ENCODE data around the gene SEC14L5. TPM values are rescaled to one million over a fixed set of nuclear protein-coding genes. Genes with fewer than 3 reads are reported as not detected.
"Not testable (repeated sequence)": the region's sequence is repeated elsewhere in the genome, so short reads cannot be mapped to it uniquely, and the experiment has no call there.

The SEC14L5 gene
- total and polyA plus RNA-seq, 9 donors: 0.11 to 1.5 (median 0.38) TPM

DNA sequence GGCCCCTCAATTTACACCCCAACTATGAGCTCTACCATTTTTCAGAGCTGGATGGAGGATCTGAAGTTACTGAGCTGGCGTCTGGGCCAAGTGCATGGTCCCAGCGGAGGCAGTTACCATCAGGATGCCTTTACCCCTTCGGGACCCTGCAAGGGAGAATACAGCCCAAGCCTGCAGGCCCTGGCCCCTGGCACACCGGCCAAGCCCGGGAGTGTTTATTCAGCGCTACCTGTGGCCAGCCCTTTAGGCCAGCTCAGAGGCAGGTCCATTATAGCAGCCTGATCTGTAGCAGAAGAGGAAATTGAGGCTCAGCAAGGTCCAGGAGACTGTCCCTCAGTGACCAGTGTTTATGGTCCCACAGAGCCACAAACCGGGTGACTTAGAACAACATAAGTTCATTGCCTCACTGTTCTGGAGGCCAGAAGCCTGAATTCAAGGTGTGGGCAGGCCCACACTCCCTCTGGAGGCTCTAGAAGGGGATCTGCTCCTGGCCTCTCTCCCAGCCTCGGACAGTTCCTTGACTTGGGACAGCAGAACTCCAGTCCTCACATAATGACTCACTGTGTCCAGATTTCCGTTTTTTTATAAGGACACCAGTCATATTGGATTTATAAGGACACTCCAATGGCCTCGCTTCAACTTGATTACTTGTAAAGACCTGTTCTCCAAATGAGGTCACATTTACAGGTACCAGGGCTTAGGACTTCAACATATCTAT, 8.8 kb downstream of the SEC14L5 start:
- TF ChIP-seq, protein P1, sequence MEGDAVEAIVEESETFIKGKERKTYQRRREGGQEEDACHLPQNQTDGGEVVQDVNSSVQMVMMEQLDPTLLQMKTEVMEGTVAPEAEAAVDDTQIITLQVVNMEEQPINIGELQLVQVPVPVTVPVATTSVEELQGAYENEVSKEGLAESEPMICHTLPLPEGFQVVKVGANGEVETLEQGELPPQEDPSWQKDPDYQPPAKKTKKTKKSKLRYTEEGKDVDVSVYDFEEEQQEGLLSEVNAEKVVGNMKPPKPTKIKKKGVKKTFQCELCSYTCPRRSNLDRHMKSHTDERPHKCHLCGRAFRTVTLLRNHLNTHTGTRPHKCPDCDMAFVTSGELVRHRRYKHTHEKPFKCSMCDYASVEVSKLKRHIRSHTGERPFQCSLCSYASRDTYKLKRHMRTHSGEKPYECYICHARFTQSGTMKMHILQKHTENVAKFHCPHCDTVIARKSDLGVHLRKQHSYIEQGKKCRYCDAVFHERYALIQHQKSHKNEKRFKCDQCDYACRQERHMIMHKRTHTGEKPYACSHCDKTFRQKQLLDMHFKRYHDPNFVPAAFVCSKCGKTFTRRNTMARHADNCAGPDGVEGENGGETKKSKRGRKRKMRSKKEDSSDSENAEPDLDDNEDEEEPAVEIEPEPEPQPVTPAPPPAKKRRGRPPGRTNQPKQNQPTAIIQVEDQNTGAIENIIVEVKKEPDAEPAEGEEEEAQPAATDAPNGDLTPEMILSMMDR (IDR thresholded peaks at IDR 0.05): no peak
- TF ChIP-seq POLR2A (IDR thresholded peaks at IDR 0.05) (no peak), EP300 (IDR thresholded peaks at IDR 0.05) (no peak)
- WGBS, 3 donors: 72 to 82% (median 78%) methylated on average over 10 of the region's 10 CpGs
- Histone ChIP-seq H3K27ac (no peak overlapping the region), H3K9me3 (no peaks in the 10 kb centered on the region), H3K36me3 (no peaks in the 10 kb centered on the region), H3K27me3 (no peaks in the 10 kb centered on the region), H3K4me1 (ENCODE audit: insufficient read depth) (no peaks in the 10 kb centered on the region), H3K4me3 (no peak overlapping the region)
- no peak for DNase-seq
- intact Hi-C loops (cut with DNase I): loop anchor here in 1 of 4 donors (10.0 kb wide), 1 partner anchor 58 kb away; no protein-coding TSS in a partner anchor

- not testable (repeated sequence) for H3K4me1 ChIP-seq (ENCODE audit: insufficient read depth); H3K9me3 ChIP-seq; H3K27me3 ChIP-seq; H3K4me3 ChIP-seq; H3K36me3 ChIP-seq; DNase-seq; H3K27ac ChIP-seq
- WGBS, 3 donors: 83 to 90% (median 88%) methylated on average over 12 of the region's 12 CpGs
- intact Hi-C loops (cut with DNase I): loop anchor here in 1 of 4 donors (10.0 kb wide), 1 partner anchor 57 kb away; no protein-coding TSS in a partner anchor
Measured at GRCh38 chr16:4968278-4968677, 10.1 kb downstream of the SEC14L5 start.

GRCh38 chr16:4968879-4969483, 10.9 kb downstream of the SEC14L5 start:
- TF ChIP-seq, protein P1 (IDR thresholded peaks at IDR 0.05): no peak
- TF ChIP-seq POLR2A (IDR thresholded peaks at IDR 0.05): no peak
- TF ChIP-seq EP300 (IDR thresholded peaks at IDR 0.05): no peak
- Histone ChIP-seq H3K4me1 (ENCODE audit: insufficient read depth) (no peaks in the 10 kb centered on the region), H3K27ac (no peak overlapping the region), H3K9me3 (no peaks in the 10 kb centered on the region), H3K36me3 (no peaks in the 10 kb centered on the region), H3K27me3 (no peaks in the 10 kb centered on the region), H3K4me3 (no peak overlapping the region)
- 51 to 61% (median 60%) methylated on average over 13 of the region's 13 CpGs for WGBS, 3 donors
- intact Hi-C loops (cut with DNase I): loop anchor here in 1 of 4 donors (10.0 kb wide), 1 partner anchor 56 kb away; no protein-coding TSS in a partner anchor
- no peak for DNase-seq

- H3K4me3 ChIP-seq: no peak overlapping the region
- H3K4me1 ChIP-seq (ENCODE audit: insufficient read depth): no peaks in the 10 kb centered on the region
- WGBS, 3 donors: 56 to 66% (median 65%) methylated on average over 3 of the region's 3 CpGs
- no peak overlapping the region for H3K27ac ChIP-seq
- no peaks in the 10 kb centered on the region for H3K36me3 ChIP-seq
- H3K27me3 ChIP-seq: no peaks in the 10 kb centered on the region
- TF ChIP-seq, protein P1 (IDR thresholded peaks at IDR 0.05): no peak
- TF ChIP-seq POLR2A (IDR thresholded peaks at IDR 0.05): no peak
- no peak for TF ChIP-seq EP300 (IDR thresholded peaks at IDR 0.05)
- no peak for DNase-seq
- H3K9me3 ChIP-seq: no peaks in the 10 kb centered on the region
- intact Hi-C loops (cut with DNase I): no loop called here
Measured at GRCh38 chr16:4970010-4970409, 11.9 kb downstream of the SEC14L5 start.

All from ovary (tissue), 9 donors.